ENCODE results near the gene PRMT9. TPM values are rescaled to one million over a fixed set of nuclear protein-coding genes. Genes with fewer than 3 reads are reported as not detected.

The PRMT9 gene
- total RNA-seq, 4 donors from 2014 or later, result 5.2 to 9.1 (median 5.5) TPM

DNA sequence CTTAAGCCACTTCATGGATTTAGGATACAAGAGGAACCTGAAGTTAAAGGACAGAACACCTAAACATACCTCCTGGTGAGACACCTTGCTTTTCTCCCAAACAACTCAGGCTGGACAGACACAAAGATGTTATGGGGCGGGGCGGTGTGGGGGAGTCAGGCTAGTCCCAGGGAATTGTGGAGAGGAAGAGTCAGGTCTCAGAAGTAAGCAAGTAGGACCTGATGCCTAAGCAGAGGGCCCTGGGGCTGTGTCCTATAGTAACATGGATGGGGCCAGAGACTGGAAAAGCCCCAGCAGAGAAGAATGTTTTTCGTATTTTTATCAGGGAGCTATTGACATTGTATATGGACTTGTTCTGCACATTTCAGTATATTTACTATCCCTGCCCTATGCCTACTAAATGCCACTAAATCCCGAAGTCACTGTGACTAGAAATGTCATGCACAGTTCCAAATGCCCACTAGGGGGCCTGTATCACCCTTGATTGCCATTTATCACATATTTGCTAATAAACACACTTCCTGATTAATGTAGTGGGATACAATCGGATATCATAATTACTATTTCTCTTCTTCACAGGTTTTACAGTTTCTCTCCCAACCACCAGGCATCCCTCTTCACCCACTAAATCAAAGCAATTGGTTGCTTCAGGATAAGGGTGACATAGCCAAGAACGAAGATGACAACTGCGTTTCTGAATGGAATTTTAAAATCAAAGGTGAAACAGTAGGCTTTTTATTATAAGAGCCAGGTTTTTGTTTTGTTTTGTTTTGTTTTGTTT lies 24.1 kb upstream of the PRMT9 start:
- Histone ChIP-seq H3K27me3 (no peaks in the 10 kb centered on the region), H3K27ac (peak overlapping the region in 1 of 4 donors; percentile 31), H3K36me3 (no peaks in the 10 kb centered on the region), H3K4me1 (no peaks in the 10 kb centered on the region), H3K9me3 (no peaks in the 10 kb centered on the region), H3K4me3 (peak overlapping the region in 2 of 4 donors; percentile 7 to 45)
- intact Hi-C loops (cut with DNase I; ENCODE audit: low total_unique reads), result loop anchor here (1.0 to 2.0 kb wide), 2 partner anchors 25 to 158 kb away; partner anchors contain the start of gene ARHGAP10
- no peak for TF ChIP-seq POLR2A (IDR thresholded peaks at IDR 0.05)
- TF ChIP-seq, protein P1, sequence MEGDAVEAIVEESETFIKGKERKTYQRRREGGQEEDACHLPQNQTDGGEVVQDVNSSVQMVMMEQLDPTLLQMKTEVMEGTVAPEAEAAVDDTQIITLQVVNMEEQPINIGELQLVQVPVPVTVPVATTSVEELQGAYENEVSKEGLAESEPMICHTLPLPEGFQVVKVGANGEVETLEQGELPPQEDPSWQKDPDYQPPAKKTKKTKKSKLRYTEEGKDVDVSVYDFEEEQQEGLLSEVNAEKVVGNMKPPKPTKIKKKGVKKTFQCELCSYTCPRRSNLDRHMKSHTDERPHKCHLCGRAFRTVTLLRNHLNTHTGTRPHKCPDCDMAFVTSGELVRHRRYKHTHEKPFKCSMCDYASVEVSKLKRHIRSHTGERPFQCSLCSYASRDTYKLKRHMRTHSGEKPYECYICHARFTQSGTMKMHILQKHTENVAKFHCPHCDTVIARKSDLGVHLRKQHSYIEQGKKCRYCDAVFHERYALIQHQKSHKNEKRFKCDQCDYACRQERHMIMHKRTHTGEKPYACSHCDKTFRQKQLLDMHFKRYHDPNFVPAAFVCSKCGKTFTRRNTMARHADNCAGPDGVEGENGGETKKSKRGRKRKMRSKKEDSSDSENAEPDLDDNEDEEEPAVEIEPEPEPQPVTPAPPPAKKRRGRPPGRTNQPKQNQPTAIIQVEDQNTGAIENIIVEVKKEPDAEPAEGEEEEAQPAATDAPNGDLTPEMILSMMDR (IDR thresholded peaks at IDR 0.05 in 4 of 5, conservative IDR thresholded peaks at IDR 0.05 in 1 of 5), result peak; percentile 82 to 94 (median 91)
- peak in 1 of 2 donors; percentile 42 for DNase-seq
- peak; percentile 78 to 88 for ATAC-seq
- in situ Hi-C loops (cut with MboI; ENCODE audit: low sequenced_read_pairs in 4 of 4), result loop anchor here in 1 of 4 donors (5.0 kb wide), 1 partner anchor 159 kb away; no protein-coding TSS in a partner anchor

- in situ Hi-C loops (cut with MboI; ENCODE audit: low sequenced_read_pairs in 4 of 4), result loop anchor here in 2 of 4 donors (5.0 kb wide), 1 partner anchor 162 kb away; no protein-coding TSS in a partner anchor
- Histone ChIP-seq H3K36me3 (no peaks in the 10 kb centered on the region), H3K4me1 (no peaks in the 10 kb centered on the region), H3K4me3 (no peak overlapping the region), H3K27ac (no peak overlapping the region), H3K9me3 (no peaks in the 10 kb centered on the region), H3K27me3 (no peaks in the 10 kb centered on the region)
- intact Hi-C loops (cut with DNase I; ENCODE audit: low total_unique reads), result no loop called here
- TF ChIP-seq POLR2A (IDR thresholded peaks at IDR 0.05), result no peak
- TF ChIP-seq, protein P1 (IDR thresholded peaks at IDR 0.05 in 4 of 5, conservative IDR thresholded peaks at IDR 0.05 in 1 of 5), result no peak
- ATAC-seq, result no peak
- no peak for DNase-seq
Measured at GRCh38 chr4:147704846-147705245, 20.9 kb upstream of the PRMT9 start.

GRCh38 chr4:147696866-147697265 lies 12.9 kb upstream of the PRMT9 start:
- H3K9me3 ChIP-seq, result no peaks in the 10 kb centered on the region
- no peak for TF ChIP-seq POLR2A (IDR thresholded peaks at IDR 0.05)
- TF ChIP-seq, protein P1 (IDR thresholded peaks at IDR 0.05 in 4 of 5, conservative IDR thresholded peaks at IDR 0.05 in 1 of 5), result no peak
- no peaks in the 10 kb centered on the region for H3K27me3 ChIP-seq
- H3K4me3 ChIP-seq, result no peak overlapping the region
- no peak for DNase-seq
- no peaks in the 10 kb centered on the region for H3K4me1 ChIP-seq
- H3K27ac ChIP-seq, result no peak overlapping the region
- intact Hi-C loops (cut with DNase I; ENCODE audit: low total_unique reads), result no loop called here
- no peaks in the 10 kb centered on the region for H3K36me3 ChIP-seq
- in situ Hi-C loops (cut with MboI; ENCODE audit: low sequenced_read_pairs in 4 of 4), result no loop called here
- no peak for ATAC-seq

DNA sequence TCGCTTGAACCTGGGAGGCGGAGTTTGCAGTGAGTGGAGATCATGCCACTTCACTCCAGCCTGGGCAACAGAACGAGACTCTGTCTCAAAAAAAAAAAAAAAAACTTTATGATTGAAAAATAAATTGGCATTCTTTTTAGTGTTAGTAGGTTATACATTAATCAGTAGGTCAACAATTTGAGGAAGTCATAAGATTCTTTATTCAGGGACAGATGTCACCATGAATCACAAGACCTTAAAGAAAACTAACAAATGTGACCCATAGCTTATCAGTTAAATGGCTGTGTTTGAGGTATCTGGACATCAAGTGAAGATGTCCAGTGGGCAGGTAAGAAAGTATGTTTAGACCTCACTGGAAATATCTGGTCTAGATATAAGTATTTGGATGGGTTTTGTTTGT lies 9.3 kb upstream of the PRMT9 start:
- in situ Hi-C loops (cut with MboI; ENCODE audit: low sequenced_read_pairs in 4 of 4), result no loop called here
- TF ChIP-seq, protein P1 (IDR thresholded peaks at IDR 0.05 in 4 of 5, conservative IDR thresholded peaks at IDR 0.05 in 1 of 5), result no peak
- TF ChIP-seq POLR2A (IDR thresholded peaks at IDR 0.05), result no peak
- H3K27ac ChIP-seq, result no peak overlapping the region
- H3K36me3 ChIP-seq, result no peaks in the 10 kb centered on the region
- intact Hi-C loops (cut with DNase I; ENCODE audit: low total_unique reads), result no loop called here
- ATAC-seq (no peak), DNase-seq (no peak)
- no peaks in the 10 kb centered on the region for H3K9me3 ChIP-seq
- no peaks in the 10 kb centered on the region for H3K27me3 ChIP-seq
- H3K4me1 ChIP-seq, result no peaks in the 10 kb centered on the region
- H3K4me3 ChIP-seq, result no peak overlapping the region
